WTC11 (cell line): ENCODE results near the gene BTBD9. TPM values are rescaled to one million over a fixed set of nuclear protein-coding genes. Genes with fewer than 3 reads are reported as not detected.

Experiments used
- ATAC-seq: fragments of 200-7000 bp; cut with Tn5 transposase; 2 replicates; pipeline ENCODE4 v1.10.0; 2021; ENCODE audit warnings: mild to moderate bottlenecking, moderate library complexity
- CTCF ChIA-PET: fragments of 300-600 bp; sonication (Branson Sonifier 250); formaldehyde crosslinking; loops from one replicate; lab custom pipeline; 2021; ENCODE audit warnings: antibody characterized with exemption; lab: Charles Lee
- POLR2A ChIA-PET: fragments of 350-600 bp; sonication (Branson Sonifier 250); formaldehyde crosslinking; loops from one replicate; lab custom pipeline; 2021; ENCODE audit warnings: antibody characterized with exemption; lab: Charles Lee
- DNase-seq: peaks from one replicate; pipeline ENCODE4 v3.0.0; 2021; ENCODE audit warnings: low spot score
- H3K27ac Mint-ChIP-seq: 2 replicates; pipeline ENCODE4 v1.8.0; 2021; ENCODE audit warnings: mixed read lengths
- H3K27me3 Mint-ChIP-seq: 2 replicates; pipeline ENCODE4 v1.8.0; 2021; ENCODE audit warnings: low read depth, mild to moderate bottlenecking, moderate library complexity, mixed read lengths
- H3K36me3 Mint-ChIP-seq: 2 replicates; pipeline ENCODE4 v1.8.0; 2021; ENCODE audit warnings: mixed read lengths
- H3K4me1 Mint-ChIP-seq: 2 replicates; pipeline ENCODE4 v1.8.0; 2022; ENCODE audit warnings: mixed read lengths
- H3K4me3 Mint-ChIP-seq: 2 replicates; pipeline ENCODE4 v1.8.0; 2021; ENCODE audit warnings: mild to moderate bottlenecking, moderate library complexity, mixed read lengths
- H3K9me3 Mint-ChIP-seq: 2 replicates; pipeline ENCODE4 v1.8.0; 2021; ENCODE audit warnings: mixed read lengths
- AFF4 ChIP-seq: sonication (generic); formaldehyde crosslinking; IDR thresholded peaks from 2 replicates; pipeline ENCODE4 v1.8.1; 2023; ENCODE audit warnings: mild to moderate bottlenecking, missing genetic modification reagents, borderline replicate concordance
- ATF2 ChIP-seq: sonication (generic); formaldehyde crosslinking; IDR thresholded peaks from 2 replicates; pipeline ENCODE4 v1.8.1; 2022; ENCODE audit warnings: low read depth, missing genetic modification reagents, borderline replicate concordance
- ATF3 ChIP-seq: sonication (generic); formaldehyde crosslinking; conservative IDR thresholded peaks from 2 replicates; pipeline ENCODE4 v1.8.1; 2022; ENCODE audit warnings: mild to moderate bottlenecking, missing genetic modification reagents
- CREM ChIP-seq: sonication (generic); formaldehyde crosslinking; IDR thresholded peaks from 2 replicates; pipeline ENCODE4 v1.8.1; 2022; ENCODE audit warnings: mild to moderate bottlenecking, missing genetic modification reagents, moderate library complexity
- ESRRA ChIP-seq: sonication (generic); formaldehyde crosslinking; IDR thresholded peaks from 2 replicates; pipeline ENCODE4 v1.8.1; 2022; ENCODE audit warnings: mild to moderate bottlenecking, missing genetic modification reagents, borderline replicate concordance
- FOXJ3 ChIP-seq: sonication (generic); formaldehyde crosslinking; IDR thresholded peaks from 2 replicates; pipeline ENCODE4 v1.9.0; 2021; ENCODE audit warnings: missing genetic modification reagents, mild to moderate bottlenecking, borderline replicate concordance
- FOXP1 ChIP-seq: sonication (generic); formaldehyde crosslinking; IDR thresholded peaks from 2 replicates; pipeline ENCODE4 v1.8.0; 2022; ENCODE audit warnings: missing genetic modification reagents, mild to moderate bottlenecking, moderate library complexity, borderline replicate concordance
- HMGA2 ChIP-seq: fragments of 250-450 bp; sonication (Bioruptor Pico); IDR thresholded peaks from 2 replicates; pipeline ENCODE4 v1.4.0; 2021; ENCODE audit warnings: mild to moderate bottlenecking, moderate library complexity
- HMGXB4 ChIP-seq: sonication (generic); formaldehyde crosslinking; IDR thresholded peaks from 2 replicates; pipeline ENCODE4 v1.8.1; 2023; ENCODE audit warnings: mild to moderate bottlenecking, moderate library complexity, missing genetic modification reagents
- NR3C1 ChIP-seq: sonication (generic); formaldehyde crosslinking; conservative IDR thresholded peaks from 2 replicates; pipeline ENCODE4 v1.8.1; 2023; ENCODE audit warnings: low read depth, mild to moderate bottlenecking, missing genetic modification reagents
- SMAD4 ChIP-seq: sonication (generic); formaldehyde crosslinking; IDR thresholded peaks from 2 replicates; pipeline ENCODE4 v1.8.0; 2022; ENCODE audit warnings: mild to moderate bottlenecking, missing genetic modification reagents
- TEAD1 ChIP-seq: sonication (generic); formaldehyde crosslinking; IDR thresholded peaks from 2 replicates; pipeline ENCODE4 v1.8.0; 2022; ENCODE audit warnings: mild to moderate bottlenecking, missing genetic modification reagents
- TP53 ChIP-seq: sonication (generic); formaldehyde crosslinking; IDR thresholded peaks from 2 replicates; pipeline ENCODE4 v1.8.1; 2023; ENCODE audit warnings: mild to moderate bottlenecking, missing genetic modification reagents
- ZMAT4 ChIP-seq: fragments of 250-450 bp; sonication (Bioruptor Pico); IDR thresholded peaks from 2 replicates; pipeline ENCODE4 v1.9.0; 2021; ENCODE audit warnings: mild to moderate bottlenecking
- ZNF263 ChIP-seq: sonication (generic); formaldehyde crosslinking; IDR thresholded peaks from 2 replicates; pipeline ENCODE4 v1.8.1; 2022; ENCODE audit warnings: low read depth, mild to moderate bottlenecking, moderate library complexity, missing genetic modification reagents
- ZNF423 ChIP-seq: fragments of 250-450 bp; sonication (Bioruptor Pico); IDR thresholded peaks from 2 replicates; pipeline ENCODE4 v2.1.2; 2022; ENCODE audit warnings: mild to moderate bottlenecking, moderate library complexity
- ZSCAN18 ChIP-seq: fragments of 250-450 bp; sonication (Bioruptor Pico); IDR thresholded peaks from 2 replicates; pipeline ENCODE4 v2.1.2; 2022; ENCODE audit warnings: mild to moderate bottlenecking, moderate library complexity
- total RNA-seq: library from RNA; stranded (reverse); gene quantifications from 3 replicates; pipeline ENCODE4 v1.2.3, GENCODE V29; 2021

BTBD9 gene
- total RNA-seq, 1 experiment from 2014 or later = 4.2 TPM

- TF ChIP-seq HMGA2 (CRISPR knock-in tag) = no peak
- TF ChIP-seq TEAD1 (CRISPR knock-in tag) = no peak
- no peak for TF ChIP-seq AFF4 (CRISPR knock-in tag)
- TF ChIP-seq ESRRA (CRISPR knock-in tag) = no peak
- TF ChIP-seq FOXJ3 (CRISPR knock-in tag) = no peak
Measured at GRCh38 chr6:38367231-38367630, 272.5 kb downstream of the BTBD9 start (continued).

- Mint-ChIP-seq H3K27me3 (no peaks in the 10 kb centered on the region), H3K36me3 (no peaks in the 10 kb centered on the region), H3K4me1 (peaks cover 7% of the 10 kb centered on the region), H3K4me3 (no peak overlapping the region), H3K9me3 (no peaks in the 10 kb centered on the region), H3K27ac (no peak overlapping the region)
- DNase-seq (no peak), ATAC-seq (no peak)
- CTCF ChIA-PET = no interaction called here
- POLR2A ChIA-PET = no interaction called here
- TF ChIP-seq ZNF263 (CRISPR knock-in tag) (no peak), ZNF423 (CRISPR knock-in tag) (no peak), ZSCAN18 (CRISPR knock-in tag) (no peak), HMGXB4 (CRISPR knock-in tag) (no peak)
Measured at GRCh38 chr6:38366234-38366633, 273.5 kb downstream of the BTBD9 start.

- DNase-seq = no peak
- no peaks in the 10 kb centered on the region for H3K9me3 Mint-ChIP-seq
- H3K27me3 Mint-ChIP-seq = no peaks in the 10 kb centered on the region
Measured at GRCh38 chr6:38364775-38365174, 275.0 kb downstream of the BTBD9 start.

More at GRCh38 chr6:38364775-38365174, 275.0 kb downstream of the BTBD9 start:
- no peak for TF ChIP-seq ATF2 (CRISPR knock-in tag)
- no peak for TF ChIP-seq CREM
- TF ChIP-seq SMAD4 (CRISPR knock-in tag) = no peak
- TF ChIP-seq ZMAT4 = no peak
- no peak for TF ChIP-seq ATF3 (CRISPR knock-in tag)
- no peak for TF ChIP-seq FOXP1 (CRISPR knock-in tag)
- TF ChIP-seq NR3C1 = no peak
- TF ChIP-seq TP53 (CRISPR knock-in tag) = no peak
- ChIA-PET CTCF (interaction anchor here (0.5 kb wide), 1 partner anchor 353 kb away, joined by 3 read pairs; no protein-coding TSS in a partner anchor), POLR2A (no interaction called here)
- no peak for ATAC-seq
- Mint-ChIP-seq H3K36me3 (no peaks in the 10 kb centered on the region), H3K27ac (no peak overlapping the region), H3K4me3 (no peak overlapping the region), H3K4me1 (no peaks in the 10 kb centered on the region)
